ENCODE data around the gene CWC27.
A peak's percentile ranks its signal among the peaks of the same experiment; 100 is the strongest.

CWC27 gene

DNA sequence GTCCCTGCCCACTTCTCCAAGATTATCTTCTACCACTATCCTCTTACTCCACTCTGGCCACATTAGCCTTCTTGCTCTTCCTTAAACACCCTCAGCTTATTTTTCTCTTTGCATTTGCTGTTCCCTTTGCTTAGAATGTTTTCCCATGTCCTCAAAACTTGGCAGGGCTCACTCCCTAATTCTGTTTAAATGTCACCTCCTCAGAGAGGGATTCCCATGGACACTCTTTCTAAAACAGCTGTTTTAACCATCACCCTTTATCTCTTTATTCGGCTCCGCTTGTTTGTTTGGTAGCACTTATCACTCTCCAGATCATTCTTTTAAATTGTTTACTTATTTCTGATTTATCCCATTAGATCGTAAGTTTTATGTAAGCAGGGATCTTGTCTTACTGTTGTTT, 278.5 kb downstream of the CWC27 start:
- no peak for DNase-seq (ENCODE audit: low read depth in 2 of 2)
- H3K4me3 ChIP-seq (replicated peaks in 1 of 2; ENCODE audit: low read depth in 2 of 2, low read length in 2 of 2) = no peak overlapping the region
- TF ChIP-seq, protein P1, sequence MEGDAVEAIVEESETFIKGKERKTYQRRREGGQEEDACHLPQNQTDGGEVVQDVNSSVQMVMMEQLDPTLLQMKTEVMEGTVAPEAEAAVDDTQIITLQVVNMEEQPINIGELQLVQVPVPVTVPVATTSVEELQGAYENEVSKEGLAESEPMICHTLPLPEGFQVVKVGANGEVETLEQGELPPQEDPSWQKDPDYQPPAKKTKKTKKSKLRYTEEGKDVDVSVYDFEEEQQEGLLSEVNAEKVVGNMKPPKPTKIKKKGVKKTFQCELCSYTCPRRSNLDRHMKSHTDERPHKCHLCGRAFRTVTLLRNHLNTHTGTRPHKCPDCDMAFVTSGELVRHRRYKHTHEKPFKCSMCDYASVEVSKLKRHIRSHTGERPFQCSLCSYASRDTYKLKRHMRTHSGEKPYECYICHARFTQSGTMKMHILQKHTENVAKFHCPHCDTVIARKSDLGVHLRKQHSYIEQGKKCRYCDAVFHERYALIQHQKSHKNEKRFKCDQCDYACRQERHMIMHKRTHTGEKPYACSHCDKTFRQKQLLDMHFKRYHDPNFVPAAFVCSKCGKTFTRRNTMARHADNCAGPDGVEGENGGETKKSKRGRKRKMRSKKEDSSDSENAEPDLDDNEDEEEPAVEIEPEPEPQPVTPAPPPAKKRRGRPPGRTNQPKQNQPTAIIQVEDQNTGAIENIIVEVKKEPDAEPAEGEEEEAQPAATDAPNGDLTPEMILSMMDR (IDR thresholded peaks at IDR 0.05; ENCODE audit: low read depth, low read length) = no peak

DNA sequence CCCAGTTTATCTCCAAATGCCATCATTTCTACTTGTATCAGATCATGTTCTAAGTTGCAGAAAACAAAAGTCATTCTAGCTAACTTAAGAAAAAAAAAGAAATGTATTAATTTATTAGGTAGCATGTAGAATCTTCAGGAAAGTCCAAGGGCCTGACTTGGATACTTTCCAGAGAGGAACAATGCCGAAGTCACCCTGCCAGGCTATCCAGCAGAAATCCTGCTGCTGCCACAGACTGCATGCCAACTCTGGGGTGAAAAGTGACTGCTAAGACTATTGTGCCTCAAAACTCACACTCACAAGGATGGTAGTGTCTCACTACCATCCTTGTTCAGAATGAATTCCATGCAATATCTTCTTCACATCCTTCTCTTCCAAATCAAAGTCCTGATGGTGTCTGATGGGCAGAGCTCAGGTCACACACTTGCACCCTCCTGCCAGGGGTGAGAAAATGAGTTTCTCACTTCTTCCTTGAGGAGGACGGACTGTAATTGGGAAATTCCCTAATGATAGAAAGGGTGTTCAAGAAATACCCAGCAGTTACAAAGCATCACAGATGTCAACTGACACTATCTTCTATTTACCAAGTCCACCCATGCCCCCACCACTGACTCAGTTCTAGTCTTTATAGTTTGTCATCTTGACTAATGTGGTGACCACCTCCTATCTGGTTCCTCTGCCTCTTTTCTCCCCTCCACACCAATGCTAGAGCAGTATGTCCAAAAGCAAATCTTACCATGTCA, 279.4 kb downstream of the CWC27 start:
- H3K4me3 ChIP-seq (replicated peaks in 1 of 2; ENCODE audit: low read depth in 2 of 2, low read length in 2 of 2) = no peak overlapping the region
- TF ChIP-seq, protein P1 (IDR thresholded peaks at IDR 0.05; ENCODE audit: low read depth, low read length) = no peak
- no peak for DNase-seq (ENCODE audit: low read depth in 2 of 2)

DNA sequence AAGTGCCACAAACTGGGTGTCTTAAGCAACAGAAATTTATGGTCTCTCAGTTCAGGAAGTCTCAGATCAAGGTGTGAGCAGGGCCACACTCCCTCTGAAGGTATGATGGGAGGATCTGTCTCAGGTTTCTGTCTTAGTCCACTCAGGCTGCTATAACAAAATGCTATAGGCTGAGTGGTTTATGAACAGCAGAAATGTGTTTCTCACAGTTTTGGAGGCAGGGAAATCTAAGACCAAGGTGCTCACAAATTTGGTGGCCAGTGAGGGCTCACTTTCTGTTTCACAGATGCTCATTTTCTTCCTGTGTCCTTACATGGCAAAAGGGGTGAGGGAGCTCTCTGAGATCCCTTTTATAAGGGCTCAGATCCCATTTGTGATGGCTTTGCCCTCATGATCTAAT, 281.4 kb downstream of the CWC27 start:
- DNase-seq (ENCODE audit: low read depth in 2 of 2) = no peak
- no peak overlapping the region for H3K4me3 ChIP-seq (replicated peaks in 1 of 2; ENCODE audit: low read depth in 2 of 2, low read length in 2 of 2)
- TF ChIP-seq, protein P1 (IDR thresholded peaks at IDR 0.05; ENCODE audit: low read depth, low read length) = no peak

DNA sequence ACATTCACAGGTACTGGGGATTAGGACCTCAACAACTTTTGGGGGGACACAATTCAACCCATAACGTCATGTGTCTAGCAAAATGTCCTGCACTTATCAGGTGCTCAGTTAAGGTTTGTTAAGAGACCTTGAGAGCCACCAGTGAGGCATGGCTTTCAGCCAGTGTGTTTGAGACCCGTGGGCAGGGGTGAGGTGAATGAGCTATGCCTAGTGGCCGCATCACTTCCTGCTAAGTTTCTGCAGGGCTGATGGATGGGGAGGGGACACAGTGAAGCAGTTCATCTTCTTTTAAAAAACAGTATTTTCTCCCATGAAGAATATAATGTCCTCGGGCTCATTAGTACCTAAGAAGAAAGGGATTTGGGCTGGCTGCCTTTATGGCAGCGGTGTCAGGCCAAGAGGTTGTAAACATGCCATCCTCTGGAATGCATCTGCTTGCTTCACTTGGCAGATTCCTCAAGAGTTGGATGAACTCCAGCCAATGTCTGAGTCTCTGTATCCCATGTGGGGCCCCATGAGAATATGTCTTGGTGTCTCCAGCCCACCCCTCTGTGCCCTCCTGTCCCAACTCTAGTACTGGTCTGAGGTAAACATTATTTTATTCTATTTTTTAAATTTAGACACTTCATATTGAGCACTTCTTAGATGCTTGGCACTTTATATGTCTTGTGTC, 282.2 kb downstream of the CWC27 start:
- TF ChIP-seq, protein P1 (IDR thresholded peaks at IDR 0.05; ENCODE audit: low read depth, low read length) = no peak
- no peak overlapping the region for H3K4me3 ChIP-seq (replicated peaks in 1 of 2; ENCODE audit: low read depth in 2 of 2, low read length in 2 of 2)
- peak in 1 of 2 donors; percentile 68 for DNase-seq (ENCODE audit: low read depth in 2 of 2)

DNA sequence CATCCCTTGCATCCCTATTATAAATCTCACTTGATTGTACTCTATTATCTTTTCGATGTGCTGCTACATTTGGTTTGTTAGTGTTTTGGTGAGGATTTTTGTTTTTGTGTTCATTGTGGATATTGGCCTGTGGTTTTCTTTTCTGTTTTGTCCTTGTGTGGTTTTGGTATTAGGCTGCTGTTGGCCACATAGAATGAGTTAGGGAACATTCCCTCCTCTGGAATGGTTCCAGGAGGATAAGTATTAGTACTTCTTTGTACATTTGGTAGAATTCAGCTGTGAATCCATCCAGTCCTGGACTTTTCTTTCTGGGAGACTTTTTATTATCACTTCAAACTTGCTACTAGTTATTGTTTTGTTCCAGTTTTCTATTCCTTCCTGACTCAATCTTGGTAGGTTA, 287.2 kb downstream of the CWC27 start:
- H3K4me3 ChIP-seq (replicated peaks in 1 of 2; ENCODE audit: low read depth in 2 of 2, low read length in 2 of 2) = no peak overlapping the region
- TF ChIP-seq, protein P1 (IDR thresholded peaks at IDR 0.05; ENCODE audit: low read depth, low read length) = no peak
- peak; percentile 47 to 51 for DNase-seq (ENCODE audit: low read depth in 2 of 2)

DNA sequence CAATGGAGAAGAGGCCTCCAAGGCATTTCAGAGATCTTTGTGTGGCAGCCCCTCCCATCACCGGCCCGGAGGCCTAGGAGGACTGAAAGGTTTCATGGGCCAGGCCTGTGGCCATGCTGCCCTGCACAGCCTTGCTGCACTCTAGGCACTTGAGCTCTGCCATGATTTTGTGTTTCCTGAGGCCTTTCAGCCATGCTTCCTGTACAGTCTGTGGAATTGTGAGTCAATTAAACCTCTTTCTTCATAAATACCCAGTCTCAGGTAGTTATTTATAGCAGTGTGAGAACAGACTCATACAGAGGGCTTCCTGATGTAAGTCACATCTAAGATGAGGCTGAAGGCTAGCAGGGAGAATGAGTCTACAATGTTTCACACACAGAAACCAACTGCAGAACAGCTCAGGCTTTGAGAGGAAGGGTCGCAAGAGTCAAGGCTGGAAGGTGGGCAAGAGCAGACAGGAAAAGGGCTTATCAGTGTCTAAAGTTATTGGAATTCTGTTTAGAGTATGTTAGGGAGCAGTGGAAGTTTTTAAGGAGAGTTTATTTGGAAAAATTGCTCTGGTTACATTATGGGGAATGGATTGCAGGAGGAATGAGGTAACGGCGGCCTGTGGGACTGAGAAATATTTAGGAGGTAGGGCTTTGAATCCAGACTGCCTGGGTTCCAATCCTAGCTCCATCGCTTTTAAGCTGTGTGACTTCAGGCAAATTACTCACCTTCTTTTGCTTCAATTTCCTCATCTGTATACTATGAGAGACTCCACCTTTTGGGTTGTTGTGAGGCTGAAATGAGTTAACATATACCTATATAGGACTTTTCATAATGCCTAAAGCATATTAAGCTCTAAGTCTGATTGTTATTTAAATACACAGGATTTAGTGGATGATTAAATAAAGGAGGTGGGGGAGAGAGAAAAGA, 291.2 kb downstream of the CWC27 start:
- TF ChIP-seq, protein P1 (IDR thresholded peaks at IDR 0.05; ENCODE audit: low read depth, low read length) = no peak
- peak; percentile 25 to 80 for DNase-seq (ENCODE audit: low read depth in 2 of 2)
- H3K4me3 ChIP-seq (replicated peaks in 1 of 2; ENCODE audit: low read depth in 2 of 2, low read length in 2 of 2) = no peak overlapping the region
